ENCODE measurements around the gene LORICRIN.
A peak's percentile ranks its signal among the peaks of the same experiment; 100 is the strongest.
"Not testable (repeated sequence)": the region's sequence is repeated elsewhere in the genome, so short reads cannot be mapped to it uniquely, and the experiment has no call there.

LORICRIN gene, protein sequence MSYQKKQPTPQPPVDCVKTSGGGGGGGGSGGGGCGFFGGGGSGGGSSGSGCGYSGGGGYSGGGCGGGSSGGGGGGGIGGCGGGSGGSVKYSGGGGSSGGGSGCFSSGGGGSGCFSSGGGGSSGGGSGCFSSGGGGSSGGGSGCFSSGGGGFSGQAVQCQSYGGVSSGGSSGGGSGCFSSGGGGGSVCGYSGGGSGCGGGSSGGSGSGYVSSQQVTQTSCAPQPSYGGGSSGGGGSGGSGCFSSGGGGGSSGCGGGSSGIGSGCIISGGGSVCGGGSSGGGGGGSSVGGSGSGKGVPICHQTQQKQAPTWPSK

DNA sequence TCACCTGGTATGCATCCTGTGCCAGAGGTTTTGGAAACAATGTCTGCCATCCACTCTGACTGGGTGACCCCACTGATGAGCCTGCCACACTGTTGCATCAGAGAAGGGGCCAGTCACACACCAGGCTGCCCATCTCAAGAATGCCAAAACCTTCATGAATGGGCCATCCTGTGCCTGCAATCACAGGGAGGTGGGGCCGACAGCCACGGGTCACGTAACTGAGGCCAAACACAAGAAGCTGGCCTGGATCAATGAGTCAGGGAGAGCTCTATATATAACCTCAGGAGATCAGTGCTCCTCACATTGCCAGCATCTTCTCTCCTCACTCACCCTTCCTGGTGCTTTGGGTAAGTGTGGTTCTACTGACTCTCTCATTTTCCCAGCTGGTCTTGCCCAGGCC, at the start of gene LORICRIN:
LORICRIN (plus strand) TSS at position 301 of the 400 bp plus-strand sequence. CDS start 1,263 bp downstream, outside the sequence.
- DNase-seq (ENCODE audit: low spot score) (no peak), FAIRE-seq (no peak)

DNA sequence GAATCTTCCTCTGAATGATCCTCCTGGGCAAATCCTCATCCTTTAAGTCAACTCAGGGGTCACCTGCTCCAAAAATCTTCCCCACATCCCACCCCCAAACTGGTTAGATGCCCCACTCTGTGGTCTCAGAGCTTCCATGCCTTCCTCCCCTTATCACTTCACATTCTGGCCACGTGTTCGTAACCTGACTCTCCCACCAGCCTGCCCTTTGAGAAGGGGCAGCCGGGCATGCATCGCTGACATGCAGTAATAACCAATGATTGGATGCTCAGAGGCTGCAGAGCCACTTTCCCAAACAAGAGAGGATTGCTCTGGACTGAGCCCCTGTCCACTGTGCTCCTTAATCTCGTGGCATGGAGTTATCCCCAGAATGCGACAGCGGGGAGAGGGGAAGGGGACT, 49.3 kb upstream of the LORICRIN start:
- FAIRE-seq (peak; percentile 70), DNase-seq (ENCODE audit: low spot score) (no peak)

DNA sequence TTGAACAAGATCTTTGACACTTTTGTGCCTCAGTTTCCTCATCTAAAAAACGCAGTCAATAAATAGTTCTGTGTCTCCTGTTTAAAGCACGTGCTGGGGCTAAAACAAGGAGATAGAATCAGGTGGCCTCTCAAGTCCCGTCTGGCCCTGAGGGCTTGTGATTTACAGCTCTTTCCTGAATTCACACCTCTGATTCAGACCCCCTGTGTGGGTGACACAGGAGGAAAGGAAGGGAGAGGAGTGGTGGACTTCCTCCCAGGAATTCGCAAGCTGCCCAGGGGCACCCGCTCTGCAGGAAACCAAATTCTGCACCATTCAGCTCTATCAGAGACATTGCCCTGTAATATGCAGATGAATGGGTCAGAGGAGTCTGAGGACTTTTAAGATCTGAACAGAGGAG, 47.3 kb upstream of the LORICRIN start:
- DNase-seq (ENCODE audit: low spot score) (no peak), FAIRE-seq (no peak)

DNA sequence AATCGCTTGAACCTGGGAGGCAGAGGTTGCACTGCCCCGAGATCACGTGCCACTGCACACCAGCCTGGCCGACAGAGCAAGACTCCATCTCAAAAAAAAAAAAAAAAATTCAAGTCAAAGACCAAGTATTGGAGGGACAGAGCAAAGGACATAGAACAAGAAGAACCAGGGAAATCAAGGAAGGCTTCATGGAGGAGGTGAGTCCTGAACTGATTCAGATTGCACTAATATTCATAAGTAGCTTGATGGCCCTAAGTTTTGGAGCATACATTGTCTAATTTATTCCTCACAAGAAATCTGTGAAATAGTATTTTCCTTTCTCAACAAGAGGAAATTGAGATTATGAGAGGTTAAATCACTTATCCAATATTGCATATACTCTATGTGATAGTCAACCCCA, 46.0 kb upstream of the LORICRIN start:
- DNase-seq (ENCODE audit: low spot score) (no peak), FAIRE-seq (no peak)

DNA sequence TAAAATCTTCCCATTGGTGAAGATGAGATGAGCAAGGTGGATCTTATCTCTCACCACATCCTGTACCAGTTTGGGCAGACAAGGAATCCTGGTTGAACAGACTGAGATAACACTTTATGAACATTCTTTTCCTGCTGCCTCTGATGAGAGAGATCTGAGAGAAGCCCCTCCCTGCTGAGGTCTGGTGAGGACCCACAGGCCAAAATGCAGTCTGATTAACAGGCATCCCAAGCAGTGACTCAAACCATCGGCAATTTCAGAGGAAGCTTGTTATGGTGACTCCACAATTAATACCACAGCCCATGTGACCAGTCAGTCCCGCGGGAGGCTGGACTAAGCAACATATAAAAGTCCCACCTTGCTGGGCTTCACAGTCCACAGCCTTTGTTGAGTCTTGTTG, 42.3 kb upstream of the LORICRIN start, which contains the start of gene PRR9:
PRR9 (plus strand) TSS at position 373 of the 400 bp plus-strand sequence. CDS start 561 bp downstream, outside the sequence.
- FAIRE-seq = no peak
- no peak for DNase-seq (ENCODE audit: low spot score)

DNA sequence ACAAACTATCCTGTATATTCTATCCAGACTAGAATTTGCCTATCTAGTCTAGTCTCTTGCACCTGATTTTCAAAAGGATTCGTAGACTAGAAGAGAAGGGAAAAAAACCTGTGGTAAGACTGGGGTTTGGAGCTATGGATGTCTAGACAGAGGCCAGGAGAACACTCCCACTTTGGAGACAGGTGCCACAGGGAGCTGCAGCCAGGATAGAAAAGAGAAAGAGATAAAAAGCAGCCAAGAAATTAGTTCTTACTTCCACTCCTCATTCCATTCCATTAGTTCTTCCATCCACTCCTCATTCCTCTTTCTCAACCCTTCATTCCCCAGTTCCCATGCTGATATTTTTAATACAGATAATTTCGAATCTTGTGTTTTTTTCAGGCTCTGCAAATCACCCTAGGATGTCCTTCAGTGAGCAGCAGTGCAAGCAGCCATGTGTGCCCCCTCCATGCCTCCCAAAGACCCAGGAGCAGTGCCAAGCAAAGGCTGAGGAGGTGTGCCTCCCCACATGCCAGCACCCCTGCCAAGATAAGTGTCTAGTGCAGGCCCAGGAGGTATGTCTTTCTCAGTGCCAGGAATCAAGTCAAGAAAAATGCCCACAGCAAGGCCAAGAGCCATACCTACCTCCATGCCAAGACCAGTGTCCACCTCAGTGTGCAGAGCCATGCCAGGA, 41.6 kb upstream of the LORICRIN start:
- FAIRE-seq (no peak), DNase-seq (ENCODE audit: low spot score) (no peak)

DNA sequence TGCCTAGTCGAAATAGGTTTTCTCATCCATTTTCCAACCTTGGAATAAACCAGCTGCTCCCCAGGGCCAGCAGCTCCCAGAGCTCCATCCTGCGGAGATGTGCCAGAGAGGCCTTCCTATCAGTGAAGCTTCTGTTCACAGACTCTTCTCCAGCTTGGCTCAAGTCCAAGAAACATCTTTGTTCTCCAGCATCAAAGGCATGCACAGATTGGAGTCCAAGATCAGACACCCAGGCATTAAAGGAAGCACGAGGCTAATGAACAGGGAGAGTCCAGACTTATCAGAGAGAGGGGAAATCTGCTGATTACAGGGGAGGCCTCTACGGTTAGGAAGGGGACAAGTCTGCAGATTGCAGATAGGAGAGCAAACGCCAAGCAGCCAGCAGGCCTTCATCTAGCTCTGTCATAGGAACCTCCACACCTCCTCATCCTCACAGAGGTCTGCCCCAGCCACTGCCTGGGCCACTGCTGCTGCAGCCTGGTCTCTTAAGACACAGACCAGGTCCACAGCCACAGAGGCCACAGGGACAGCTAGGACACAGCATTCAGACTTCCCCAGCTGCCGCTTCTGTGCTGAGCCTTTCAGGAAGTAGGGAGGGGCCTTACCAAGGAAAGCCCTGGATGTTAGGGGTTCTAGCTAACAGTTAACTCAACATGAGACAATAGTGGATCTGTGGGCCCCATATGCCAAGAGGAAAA, 38.7 kb upstream of the LORICRIN start:
- DNase-seq (ENCODE audit: low spot score) (no peak), FAIRE-seq (no peak)

DNA sequence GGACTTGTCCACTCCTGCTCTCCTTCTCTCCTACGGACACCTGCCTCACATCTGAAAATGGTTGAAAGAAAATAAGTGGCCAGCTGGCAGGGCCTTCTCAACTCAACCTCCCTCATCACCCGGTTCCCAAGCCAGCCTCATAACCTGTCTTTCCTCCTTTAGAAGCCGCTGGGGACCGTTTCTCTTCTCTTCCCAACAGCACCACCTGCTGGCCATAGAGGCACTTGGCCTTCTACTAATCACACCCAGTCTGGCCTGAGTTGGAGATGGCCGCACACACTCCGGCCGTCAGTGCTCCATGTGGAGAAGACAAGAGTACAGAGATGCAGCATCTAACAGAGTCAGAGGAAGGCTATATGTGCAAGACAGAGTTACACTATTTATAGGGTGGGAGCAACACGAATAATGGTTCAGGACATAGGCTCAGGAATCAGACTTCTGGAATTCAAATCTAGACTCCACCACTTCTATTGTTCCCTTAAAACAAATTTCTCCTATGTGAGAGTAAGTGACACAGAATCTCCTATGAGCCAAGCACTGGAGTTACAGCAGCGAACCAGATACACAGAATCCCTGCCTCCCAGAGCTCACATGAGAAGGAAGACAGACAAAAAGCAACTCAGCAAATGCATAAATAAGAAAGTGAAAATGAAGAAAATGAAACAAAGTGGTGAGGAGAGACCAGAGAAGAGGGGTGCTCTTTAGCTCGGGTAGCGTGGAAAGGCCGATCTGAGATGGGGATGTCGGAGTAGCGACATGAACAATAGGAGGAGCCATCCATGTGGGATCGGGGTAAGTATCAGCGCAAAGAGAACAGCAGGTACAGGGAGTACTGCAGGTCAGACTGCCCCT, 36.2 kb upstream of the LORICRIN start:
- DNase-seq (ENCODE audit: low spot score) (peak; percentile 47), FAIRE-seq (peak; percentile 97)

DNA sequence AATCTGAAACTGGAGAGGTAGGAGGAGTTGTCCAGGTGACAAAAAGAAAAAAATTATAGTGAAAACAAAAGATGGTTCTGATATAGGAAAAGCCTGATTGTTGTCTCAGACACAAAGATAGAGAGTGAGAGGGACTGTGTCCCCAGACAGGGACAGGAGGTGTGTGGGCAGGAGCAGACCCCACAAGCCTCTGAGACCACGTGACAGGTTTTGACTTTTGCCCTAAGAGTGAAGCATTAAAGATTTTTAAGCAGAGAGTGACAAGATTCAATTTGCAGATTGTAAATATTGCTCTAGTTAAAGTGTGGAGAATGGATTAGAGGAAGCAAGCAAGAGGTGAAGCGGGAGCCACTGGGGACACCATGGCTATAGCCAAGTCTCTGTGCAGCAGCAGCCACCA, 31.7 kb upstream of the LORICRIN start:
- DNase-seq (ENCODE audit: low spot score) (no peak), FAIRE-seq (no peak)

DNA sequence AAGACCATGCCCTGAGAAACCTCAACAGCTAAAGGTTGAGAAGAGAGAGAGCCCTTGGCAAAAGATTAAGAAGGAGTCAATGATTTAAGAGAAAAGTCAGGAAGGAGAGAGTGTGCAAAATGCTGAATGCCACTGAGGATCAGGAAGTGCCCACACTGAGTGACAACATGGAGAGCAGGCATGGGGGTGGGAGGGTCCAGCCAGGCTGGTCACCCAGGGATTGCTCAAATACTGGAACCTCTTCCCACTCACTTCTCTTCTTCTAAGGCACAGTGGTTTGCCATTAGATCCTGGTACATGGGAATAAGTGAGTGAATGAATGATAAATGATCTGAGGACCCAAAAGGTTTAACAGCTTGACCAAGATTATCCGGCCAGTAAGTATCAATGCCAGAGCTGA, 31.0 kb upstream of the LORICRIN start:
- FAIRE-seq = no peak
- DNase-seq (ENCODE audit: low spot score) = no peak

DNA sequence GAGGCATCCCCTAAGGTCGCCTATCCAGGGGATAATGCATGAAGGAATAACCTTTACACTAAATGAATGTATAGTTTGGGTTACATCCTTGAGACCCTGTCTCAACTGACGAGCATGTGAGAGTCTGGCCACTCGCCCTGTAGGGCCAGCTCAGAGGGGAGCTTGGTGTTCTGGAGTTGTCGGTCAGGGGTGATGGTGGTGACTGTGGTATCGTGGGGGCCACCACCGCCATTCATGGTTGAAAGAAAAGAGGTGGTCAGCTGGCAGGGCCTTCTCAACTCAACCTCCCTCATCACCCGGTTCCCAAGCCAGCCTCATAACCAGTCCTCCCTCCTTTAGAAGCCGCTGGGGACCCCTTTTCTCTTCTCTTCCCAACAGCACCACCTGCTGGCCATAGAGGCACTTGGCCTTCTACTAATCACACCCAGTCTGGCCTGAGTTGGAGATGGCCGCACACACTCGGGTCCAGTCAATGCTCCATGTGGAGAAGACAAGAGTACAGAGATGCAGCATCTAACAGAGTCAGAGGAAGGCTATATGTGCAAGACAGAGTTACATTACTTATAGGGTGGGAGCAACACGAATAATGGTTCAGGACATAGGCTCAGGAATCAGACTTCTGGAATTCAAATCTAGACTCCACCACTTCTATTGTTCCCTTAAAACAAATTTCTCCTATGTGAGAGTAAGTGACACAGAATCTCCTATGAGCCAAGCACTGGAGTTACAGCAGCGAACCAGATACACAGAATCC, 30.2 kb upstream of the LORICRIN start:
- peak; percentile 55 for FAIRE-seq
- DNase-seq (ENCODE audit: low spot score) = not testable (repeated sequence)

DNA sequence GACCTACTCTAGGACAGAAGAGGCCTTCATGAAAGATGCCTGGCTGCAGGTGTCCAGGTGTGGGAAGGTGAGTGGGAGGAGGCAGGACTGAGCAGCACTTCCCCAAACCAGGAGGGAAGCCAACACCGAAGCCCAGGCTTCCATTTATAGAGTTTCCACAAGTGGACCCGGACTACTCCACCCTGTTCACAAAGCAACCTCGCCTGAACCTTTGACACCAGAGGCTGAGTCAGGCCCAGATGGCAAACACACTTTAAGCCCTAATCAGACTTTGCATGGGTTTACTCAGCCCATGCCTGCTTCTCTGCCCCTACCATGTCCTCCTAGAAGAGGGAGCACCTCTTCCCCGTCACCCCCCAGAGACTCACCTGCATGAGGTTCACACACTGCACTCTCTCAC, 28.1 kb upstream of the LORICRIN start:
- FAIRE-seq = no peak
- DNase-seq (ENCODE audit: low spot score) = no peak

DNA sequence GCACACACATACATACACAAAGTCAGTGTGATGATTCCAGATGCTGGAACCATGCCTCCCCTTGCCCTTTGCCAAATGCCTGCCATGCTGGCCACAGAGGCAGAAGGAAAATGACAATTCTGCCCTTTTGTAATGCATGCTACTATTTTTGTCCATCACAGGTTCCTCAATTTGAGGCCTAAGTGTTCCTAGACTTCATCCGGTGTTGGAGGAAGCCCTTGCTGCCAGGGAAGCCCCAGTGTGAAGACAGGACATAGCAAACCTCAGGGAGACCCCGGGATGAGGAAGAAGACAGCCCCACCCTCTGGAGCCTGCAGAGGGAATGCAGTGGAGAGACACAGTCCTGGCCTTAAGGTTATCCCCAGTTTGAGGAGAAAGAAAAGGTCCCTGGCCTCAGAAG, 27.7 kb upstream of the LORICRIN start:
- no peak for DNase-seq (ENCODE audit: low spot score)

DNA sequence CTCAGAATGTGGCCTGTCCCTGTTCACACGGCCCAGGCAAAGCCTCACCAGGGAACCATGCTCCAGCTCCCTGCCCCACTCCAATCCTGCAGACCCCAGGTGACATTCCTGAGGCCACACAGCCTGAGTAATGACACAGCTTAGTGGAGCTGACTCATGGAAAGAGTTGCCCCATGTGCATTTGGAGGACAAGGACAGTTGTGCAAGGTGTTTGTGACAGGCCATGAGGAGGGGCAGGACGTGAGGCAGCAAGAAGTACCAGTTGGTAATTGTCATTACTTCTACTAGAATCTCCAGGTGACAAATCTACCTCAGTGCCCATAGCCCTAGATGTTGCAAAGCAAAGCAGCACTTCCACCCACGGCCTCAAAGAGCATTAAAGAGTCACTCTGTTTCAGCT, 26.9 kb upstream of the LORICRIN start:
- no peak for FAIRE-seq
- no peak for DNase-seq (ENCODE audit: low spot score)

More for the DNA sequence above, 27.7 kb upstream of the LORICRIN start:
- no peak for FAIRE-seq

DNA sequence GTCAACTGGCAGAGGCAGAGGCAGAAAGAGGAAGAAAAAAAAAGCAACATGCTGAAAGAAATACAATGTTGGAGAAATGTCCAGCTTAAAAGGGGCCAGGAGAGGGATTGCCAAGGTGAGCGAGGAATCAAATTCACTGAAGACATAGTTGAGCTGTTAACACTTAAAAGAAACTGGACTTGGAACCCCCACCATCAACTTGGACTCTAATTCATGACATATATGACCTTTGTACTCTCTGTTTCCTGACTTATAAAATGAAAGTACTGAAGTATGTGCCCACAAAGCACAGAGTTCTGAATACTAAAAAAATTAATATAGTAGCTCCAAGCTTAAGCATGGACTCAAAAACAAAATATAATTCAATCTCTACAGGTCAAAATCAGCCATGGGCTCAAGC, 26.0 kb upstream of the LORICRIN start:
- no peak for FAIRE-seq

DNA sequence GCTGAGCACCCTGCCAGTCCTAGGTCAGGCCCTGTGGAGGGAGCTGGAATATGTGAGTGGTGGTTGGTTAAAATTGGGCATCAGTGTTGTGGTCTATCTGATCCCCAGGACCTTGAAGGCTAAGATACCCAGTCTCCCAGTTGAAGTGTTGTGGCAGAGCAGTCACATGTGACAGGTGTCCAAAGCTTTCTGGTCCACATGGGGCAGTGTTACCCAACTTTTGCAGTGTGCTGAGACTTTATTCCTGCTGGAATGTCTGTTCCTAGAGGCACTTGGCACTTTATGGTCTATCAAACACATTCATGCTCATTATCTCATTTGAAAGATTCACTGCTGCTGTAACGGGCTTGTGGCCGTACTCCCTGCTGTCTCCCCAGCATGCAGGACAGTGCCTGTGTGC, 21.0 kb upstream of the LORICRIN start:
- FAIRE-seq = peak; percentile 81
- DNase-seq (ENCODE audit: low spot score) = no peak

More for the DNA sequence above, 26.0 kb upstream of the LORICRIN start:
- DNase-seq (ENCODE audit: low spot score) = no peak

DNA sequence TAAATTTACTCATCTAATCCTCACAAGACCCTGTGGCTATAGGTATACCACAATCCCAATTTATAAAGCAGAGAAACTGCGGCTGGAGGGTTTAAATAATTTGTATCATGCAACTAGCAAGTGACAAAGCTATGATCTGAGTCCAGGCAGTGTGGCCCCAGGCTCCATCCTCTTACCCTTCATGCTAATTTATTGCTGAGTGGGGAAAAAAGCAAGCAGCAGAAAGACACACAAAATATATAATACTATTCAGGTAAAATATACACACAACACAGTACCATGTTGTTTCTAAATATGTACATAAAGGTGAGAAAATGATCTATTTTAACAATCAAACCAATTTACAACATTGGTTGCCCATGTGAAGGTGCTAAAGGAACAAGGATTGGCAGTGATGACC, 17.3 kb upstream of the LORICRIN start:
- DNase-seq (ENCODE audit: low spot score) = no peak
- FAIRE-seq = no peak

DNA sequence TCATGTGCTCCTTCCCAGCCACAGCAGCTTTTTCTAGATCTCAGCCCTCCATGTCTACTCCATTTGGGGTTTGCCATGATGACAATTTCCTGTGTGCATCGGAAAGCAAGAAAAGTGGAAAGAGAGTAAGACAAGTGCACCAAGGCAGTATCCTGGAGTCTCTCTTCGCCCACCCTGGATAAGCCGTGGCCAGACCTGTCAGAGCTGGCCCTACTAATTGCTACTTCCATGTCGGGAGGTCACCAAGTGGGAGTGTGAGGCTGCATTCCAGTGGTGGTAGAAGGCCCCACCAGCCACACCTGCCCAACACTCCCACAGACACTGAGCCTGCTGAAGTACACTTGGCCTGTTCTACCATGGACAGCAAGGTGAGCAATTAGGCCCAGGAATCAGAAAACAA, 14.0 kb upstream of the LORICRIN start:
- FAIRE-seq = no peak
- DNase-seq (ENCODE audit: low spot score) = no peak

DNA sequence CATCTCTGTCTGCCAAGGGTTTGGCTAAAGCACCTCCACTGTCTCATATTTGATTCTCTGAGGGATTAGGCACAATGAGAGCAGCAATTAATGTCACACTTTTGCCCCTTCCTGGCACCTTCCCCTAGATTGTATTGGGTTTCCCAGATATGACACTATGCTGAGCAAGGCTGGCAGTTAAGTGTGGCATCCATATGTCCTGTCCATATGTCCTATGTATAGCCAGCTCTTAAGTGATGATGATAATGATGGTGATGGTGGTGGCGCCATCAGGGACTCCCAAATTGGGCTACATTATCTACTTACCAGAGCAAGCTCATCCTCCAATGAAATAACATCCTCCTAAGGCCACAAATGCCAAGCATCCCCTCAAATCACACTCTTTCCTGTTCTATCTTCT, 13.5 kb upstream of the LORICRIN start:
- no peak for DNase-seq (ENCODE audit: low spot score)
- FAIRE-seq = no peak

DNA sequence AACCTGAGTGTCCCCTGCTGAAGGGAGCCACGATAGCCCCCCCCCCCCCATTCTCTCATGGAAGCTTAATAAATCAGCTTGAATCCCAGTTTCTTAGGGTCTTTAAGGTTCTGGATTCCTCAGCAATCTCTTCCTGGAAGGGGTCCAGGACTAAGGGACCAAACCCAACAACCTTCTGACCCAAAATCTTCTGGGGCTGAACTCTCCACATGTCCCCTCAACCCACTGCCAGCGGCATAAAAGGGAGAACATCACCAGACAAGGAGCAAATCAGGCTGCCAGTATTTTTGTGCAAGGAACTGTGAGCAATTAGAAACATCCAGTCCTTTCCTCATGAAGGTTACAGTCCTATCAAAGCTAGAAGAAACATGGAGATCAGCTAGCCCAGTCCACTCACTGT, 12.7 kb upstream of the LORICRIN start:
- no peak for FAIRE-seq

More for the DNA sequence above, 12.7 kb upstream of the LORICRIN start:
- DNase-seq (ENCODE audit: low spot score) = no peak

Measured in urothelium cell line (cell line).